Activated CD4-positive, alpha-beta T cell treated with anti-CD3 and anti-CD28 coated beads, Interleukin-2, amount 50 U/mL, for 1 hour (primary cell): ENCODE results near the gene C21orf58.
"Not testable (repeated sequence)": the region's sequence is repeated elsewhere in the genome, so short reads cannot be mapped to it uniquely, and the experiment has no call there.

Experiments
- DNase-seq: peaks from one replicate; pipeline ENCODE4 v3.0.0-alpha.2; 2020

C21orf58 gene

DNA sequence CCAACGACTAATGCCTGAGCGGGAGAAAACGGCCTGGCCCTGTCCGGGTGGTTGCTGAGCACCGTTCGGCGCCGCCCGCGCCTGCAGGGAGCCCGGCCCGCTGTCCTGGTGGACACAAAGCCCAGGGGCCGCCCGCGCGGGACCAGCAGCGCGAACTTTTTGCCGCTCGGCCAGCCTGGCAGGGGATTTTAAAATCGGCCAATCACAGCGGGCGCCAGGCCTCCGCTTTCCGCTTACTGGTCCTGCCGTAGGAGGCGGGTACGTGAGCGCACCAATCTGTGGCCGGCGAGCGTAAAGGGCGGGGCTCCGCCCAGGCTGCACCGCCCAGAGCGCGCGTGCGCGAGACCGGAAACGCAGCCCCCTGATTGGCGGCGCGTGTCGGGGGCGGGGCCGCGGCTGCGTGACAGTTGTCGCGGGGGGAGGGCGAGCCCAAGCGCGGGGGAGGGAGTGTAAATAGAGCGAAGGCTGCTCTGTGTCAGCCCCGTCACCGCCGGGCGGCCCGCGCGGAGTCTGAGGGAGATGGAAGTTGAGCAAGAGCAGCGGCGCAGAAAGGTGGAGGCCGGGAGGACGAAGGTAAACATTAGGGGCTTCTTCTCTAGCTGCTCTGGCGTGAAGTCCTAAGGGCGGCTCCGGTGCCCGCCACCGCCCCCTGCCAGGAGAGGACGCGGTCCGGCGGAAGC, at the start of gene C21orf58, which contains the start of gene PCNT:
TSS of gene C21orf58 (minus strand) at position 161 of the 680 bp plus-strand sequence. CDS start 1,132 bp downstream, outside the sequence.
TSS of gene PCNT (plus strand) at position 447 of the 680 bp plus-strand sequence. CDS start at position 520, 73 bp downstream.
- DNase-seq = peak; percentile 97

GRCh38 chr21:46372947-46373346, 49.3 kb upstream of the C21orf58 start:
- DNase-seq = not testable (repeated sequence)

DNA sequence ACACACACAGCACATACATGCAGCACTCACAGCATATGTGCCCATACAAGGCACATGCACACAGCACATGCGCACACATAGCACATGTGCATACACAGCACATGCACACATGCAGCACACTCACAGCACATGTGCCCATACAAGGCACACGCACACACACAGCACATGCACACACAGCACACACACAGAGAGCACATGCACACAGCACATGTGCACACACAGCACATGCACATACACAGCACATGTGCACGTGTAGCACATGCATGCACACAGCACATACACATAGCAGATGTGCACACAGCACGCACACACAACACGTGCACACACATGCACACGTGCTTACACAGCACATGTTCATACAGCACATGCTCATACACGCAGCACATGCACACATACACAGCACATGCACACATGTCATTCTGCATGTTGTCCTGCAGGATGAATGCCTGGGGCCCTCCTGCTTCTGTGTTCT, 48.4 kb upstream of the C21orf58 start:
- DNase-seq = no peak

DNA sequence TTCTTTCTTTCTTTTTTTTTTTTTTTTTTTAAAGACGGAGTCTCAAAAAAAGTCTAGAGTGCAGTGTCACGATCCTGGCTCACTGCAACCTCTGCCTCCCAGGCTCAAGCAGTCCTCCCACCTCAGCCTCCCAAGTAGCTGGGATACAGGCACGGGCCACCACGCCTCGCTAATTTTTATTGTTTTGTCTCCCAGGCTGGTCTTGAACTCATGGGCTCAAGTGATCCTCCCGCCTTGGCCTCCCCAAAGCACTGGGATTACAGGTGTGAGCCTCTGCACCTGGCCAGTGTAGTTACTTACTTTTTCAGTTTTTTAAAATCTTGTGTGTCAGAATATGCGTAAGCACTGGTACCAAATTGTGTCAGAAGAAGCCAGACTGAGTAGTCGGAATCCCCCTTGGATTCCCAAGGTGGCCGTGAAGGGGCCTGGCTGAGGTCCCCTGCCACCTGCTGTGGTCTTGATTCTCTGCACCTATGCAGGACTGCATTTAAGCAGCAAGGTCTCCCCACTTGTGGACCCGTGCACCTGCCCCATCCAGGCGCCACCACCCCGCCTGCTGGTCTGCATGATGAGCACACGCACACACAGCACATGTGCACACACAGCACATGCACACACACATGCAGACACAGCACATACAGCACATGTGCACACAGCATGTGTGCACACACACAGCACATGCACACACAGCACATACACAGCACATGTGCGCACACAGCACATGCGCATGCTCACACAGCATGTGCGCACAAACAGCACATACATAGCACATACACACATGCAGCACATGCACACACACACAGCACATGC, 47.7 kb upstream of the C21orf58 start:
- no peak for DNase-seq

- DNase-seq = no peak
These were observed 46.0 kb upstream of the C21orf58 start for GRCh38 chr21:46369520-46370235.

DNA sequence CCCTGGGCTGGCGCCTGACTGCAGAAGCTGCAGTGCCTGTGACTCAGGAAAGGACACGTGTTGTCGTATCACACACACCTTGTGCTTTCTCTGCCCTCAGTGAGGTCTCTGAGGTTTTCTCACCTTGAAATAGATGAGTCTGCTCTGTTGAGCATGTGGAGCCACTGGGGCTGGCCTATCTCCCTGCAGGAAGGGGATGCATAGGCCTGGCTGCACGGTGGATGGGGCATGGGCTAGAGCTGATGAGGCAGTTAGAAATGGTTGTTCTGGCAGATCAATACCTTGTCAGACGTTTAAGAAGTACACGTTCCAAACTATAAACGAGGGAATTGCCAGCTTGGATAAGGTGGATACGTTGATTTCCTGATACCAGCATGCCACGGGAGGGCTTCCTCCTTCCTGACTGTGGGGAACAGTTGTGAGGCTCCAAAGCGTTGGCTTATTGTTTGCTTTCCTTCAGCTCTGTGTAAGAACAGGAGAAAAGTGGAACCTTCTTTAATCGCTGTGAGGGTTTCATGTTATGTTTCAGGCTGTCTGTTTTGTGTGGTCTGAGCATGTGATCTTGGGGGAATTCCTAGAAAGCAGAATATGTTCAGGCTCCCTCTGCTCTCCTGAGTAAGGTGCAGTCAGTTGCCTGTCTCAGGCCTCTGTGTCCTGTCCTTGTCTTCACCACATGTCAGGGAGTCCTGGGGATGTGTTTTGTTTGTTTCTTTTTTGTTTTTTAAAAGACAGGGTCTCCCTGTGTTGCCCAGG, 45.0 kb upstream of the C21orf58 start:
- peak; percentile 15 for DNase-seq

GRCh38 chr21:46366966-46367365, 43.3 kb upstream of the C21orf58 start:
- DNase-seq = no peak

DNA sequence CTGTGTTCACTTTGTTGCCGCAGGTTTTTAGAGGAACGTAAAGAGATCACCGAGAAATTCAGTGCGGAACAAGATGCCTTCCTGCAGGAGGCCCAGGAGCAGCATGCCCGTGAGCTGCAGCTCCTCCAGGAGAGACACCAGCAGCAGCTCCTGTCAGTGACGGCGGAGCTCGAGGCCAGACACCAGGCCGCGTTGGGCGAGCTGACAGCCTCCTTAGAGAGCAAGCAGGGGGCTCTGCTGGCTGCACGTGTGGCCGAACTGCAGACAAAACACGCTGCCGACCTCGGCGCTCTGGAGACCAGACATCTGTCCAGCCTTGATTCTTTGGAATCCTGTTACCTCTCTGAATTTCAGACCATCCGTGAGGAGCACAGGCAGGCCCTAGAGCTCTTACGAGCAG, 42.9 kb upstream of the C21orf58 start:
- DNase-seq = no peak

DNA sequence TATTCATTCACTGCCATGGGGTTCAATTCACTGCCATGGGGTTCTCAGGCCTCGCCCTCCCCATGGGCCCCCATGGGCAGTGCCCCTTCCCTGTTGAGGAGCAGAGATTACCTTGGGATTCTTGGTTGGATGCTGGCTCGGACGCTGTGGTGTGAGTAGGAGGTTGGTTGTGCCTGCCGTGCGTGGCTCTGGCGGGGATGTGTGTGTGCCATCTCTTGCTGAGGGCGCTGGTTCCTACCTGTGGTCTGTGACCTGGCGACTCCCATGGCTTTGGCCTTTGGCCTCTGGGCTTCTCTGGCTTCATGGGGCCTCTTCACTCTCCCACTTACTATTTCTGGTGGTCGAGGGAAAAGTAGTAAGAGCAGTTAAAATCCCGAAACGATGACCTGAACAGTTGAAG, 42.4 kb upstream of the C21orf58 start:
- DNase-seq = no peak

- DNase-seq = no peak
These were observed 40.0 kb upstream of the C21orf58 start for GRCh38 chr21:46363698-46364097.

GRCh38 chr21:46362946-46363345, 39.3 kb upstream of the C21orf58 start:
- DNase-seq = no peak

- DNase-seq = no peak
These were observed 38.3 kb upstream of the C21orf58 start for GRCh38 chr21:46361935-46362334.

- DNase-seq = no peak
These were observed 37.5 kb upstream of the C21orf58 start for GRCh38 chr21:46361176-46361575.

GRCh38 chr21:46357684-46358425, 34.2 kb upstream of the C21orf58 start:
- no peak for DNase-seq

DNA sequence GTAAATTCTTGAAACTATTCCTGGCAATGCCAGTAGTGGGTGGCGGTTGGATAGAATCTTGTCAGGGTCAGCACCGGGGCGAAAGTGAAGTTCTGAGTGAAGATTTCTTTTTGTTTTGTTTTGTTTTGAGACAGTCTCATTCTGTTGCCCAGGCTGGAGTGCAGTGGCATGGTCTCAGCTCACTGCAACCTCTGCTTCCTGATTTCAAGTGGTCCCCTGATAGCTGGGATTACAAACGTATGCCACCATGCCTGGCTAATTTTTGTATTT, 33.6 kb upstream of the C21orf58 start:
- DNase-seq = no peak

- no peak for DNase-seq
These were observed 33.0 kb upstream of the C21orf58 start for GRCh38 chr21:46356494-46357334.

- DNase-seq = no peak
These were observed 32.3 kb upstream of the C21orf58 start for GRCh38 chr21:46356005-46356338.

GRCh38 chr21:46355161-46356004, 31.7 kb upstream of the C21orf58 start:
- no peak for DNase-seq

- no peak for DNase-seq
These were observed 30.8 kb upstream of the C21orf58 start for GRCh38 chr21:46354518-46354917.

DNA sequence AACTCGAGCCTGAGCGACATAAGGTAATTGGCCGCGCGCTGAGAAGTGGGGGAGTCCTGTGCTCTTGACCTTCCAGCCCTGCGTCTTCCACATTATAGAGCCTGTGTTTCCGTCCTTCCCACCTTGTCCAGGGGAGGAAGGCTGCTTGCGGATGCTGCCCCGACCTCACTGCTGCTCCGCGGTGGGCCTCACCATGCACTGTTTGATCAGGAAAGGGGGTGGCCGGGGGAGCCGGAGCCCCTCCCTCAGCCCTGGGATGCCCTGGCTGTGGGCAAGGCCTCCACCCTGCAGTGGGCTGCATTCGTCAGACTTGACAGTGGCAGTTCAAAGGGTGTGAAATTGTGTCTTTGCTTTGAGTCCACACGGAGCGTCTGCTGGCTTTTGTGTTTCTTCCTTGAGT, 30.4 kb upstream of the C21orf58 start:
- no peak for DNase-seq
